HG03469 (cell line): ENCODE measurements around the gene APH1A.
"Not testable (repeated sequence)": the region's sequence is repeated elsewhere in the genome, so short reads cannot be mapped to it uniquely, and the experiment has no call there.

Experiments used
- ATAC-seq: cut with Tn5 transposase; IDR thresholded peaks from one replicate; pipeline ENCODE4 v1.9.1; 2021; ENCODE audit warnings: mild to moderate bottlenecking, moderate library complexity, moderate number of reproducible peaks; ENCODE audit not compliant: unreplicated experiment

APH1A gene

DNA sequence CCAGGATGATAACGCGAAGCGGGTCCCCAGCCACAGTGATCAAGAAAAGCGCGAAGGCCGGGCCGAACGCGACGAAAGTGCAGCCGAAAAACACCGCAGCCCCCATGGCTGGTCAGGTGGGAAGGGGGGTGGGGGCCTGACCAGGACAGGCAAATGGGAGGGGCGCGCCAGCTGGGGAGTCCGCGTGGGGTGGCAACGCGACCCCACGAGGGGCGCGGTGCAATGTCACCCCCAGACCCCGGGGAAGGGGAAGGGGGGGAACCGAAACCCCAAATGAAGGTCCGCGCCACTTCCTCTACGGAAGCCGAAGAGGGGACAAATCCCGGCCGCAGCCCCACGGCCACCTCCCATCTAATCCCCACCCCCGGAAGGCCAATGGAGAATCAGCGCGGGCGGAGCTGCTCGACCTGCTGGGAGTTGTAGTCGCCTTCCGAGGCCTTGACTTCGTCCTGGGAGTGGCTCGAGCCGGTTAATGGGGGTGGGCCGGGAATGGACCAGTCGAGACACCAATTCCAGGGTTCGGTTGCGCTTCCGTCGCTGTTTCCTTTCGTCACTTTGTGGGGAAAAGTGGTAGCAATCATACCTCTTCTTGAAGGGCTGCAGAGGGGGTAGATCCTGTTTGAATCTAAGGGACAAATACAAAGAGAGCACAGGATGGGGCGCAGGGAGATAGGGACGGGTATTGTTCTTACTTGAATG, at the start of gene APH1A:
Gene APH1A (minus strand): TSS at position 312 of the 699 bp plus-strand sequence. CDS start 206 bp downstream, at position 106.
- peak; percentile 53 for ATAC-seq

DNA sequence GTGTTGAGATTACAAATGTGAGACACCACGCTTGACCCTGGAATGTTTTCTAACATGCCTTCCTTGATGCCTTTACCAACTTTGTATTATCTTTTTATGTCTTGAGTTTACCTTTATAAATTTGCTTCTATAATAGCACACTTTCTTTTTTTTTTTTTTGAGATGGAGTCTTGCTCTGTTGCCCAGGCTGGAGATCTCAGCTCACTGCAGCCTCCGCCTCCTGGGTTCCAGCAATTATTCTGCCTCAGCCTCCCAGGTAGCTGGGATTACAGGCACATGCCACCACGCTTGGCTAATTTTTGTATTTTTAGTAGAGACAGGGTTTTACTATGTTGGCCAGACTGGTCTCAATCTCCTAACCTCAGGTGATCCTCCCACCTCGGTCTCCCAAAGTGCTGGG, 45.9 kb upstream of the APH1A start:
- ATAC-seq = not testable (repeated sequence)

DNA sequence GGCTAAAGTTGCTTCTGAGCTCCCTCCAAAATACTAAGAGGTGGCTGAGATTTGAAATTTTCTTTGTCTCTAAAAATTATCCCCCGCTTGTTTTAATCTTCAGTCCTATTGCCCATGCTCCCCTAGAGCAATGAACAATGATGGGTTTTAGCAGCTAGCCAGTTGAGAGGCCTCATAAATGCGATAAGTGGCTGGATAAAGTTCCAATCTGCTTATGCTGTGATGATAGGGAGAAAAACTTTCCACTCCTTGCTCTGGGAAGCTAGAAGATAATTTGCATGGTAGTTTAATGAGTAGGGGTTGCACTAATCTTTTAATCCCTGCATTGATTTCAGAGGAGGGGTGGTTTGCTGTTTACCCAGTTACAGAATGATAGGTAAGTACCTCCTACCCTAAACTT, 42.9 kb upstream of the APH1A start:
- no peak for ATAC-seq

DNA sequence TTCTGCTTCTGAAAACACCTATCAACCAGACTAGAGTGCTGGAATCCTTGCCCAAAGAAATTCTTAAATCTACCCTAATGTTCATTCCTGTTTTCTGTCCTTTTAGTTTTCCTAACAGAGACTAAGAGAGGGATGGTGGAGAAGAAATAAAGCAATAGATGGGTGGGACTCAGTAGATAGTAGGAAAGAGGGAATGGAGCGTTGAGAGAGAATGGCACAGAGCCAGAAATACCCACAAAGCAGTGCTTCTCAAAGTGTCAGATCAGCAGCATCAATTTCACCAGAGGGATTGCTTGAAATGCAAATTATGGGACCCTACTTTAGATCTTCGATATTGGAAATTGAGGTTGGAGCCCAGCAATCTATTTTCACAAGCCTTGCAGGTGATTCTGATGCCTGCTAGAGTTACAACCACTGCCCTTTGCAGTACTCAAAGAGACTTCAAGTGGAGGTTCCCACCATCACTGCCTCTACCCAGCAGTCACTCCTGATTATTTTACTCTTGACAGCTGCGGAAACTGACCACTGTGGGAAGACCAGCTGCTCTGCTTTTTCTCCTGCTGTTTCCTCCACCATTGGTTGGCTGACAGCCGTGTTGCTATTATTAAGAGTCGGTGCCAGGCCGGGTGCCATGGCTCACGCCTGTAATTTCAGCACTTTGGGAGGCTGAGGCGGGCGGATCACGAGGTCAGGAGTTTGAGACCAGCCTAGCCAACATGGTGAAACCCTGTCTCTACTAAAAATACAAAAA, 41.1 kb upstream of the APH1A start:
- no peak for ATAC-seq

DNA sequence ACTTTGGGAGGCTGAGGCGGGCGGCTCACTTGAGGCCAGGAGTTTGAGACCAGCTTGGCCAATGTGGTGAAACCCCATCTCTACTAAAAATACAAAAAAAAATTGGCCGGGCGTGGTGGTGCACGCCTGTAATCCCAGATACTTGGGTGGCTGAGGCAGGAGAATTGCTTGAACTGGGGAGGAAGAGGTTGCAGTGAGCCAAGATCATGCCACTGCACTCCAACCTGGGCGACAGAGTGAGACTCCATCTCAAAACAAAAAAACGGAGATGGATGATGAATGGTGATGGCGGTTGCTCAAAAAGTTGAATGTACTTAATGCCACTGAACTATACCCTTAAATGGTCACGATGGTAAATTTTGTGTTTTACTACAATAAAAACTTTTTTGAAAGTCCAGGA, 39.8 kb upstream of the APH1A start:
- ATAC-seq = not testable (repeated sequence)

DNA sequence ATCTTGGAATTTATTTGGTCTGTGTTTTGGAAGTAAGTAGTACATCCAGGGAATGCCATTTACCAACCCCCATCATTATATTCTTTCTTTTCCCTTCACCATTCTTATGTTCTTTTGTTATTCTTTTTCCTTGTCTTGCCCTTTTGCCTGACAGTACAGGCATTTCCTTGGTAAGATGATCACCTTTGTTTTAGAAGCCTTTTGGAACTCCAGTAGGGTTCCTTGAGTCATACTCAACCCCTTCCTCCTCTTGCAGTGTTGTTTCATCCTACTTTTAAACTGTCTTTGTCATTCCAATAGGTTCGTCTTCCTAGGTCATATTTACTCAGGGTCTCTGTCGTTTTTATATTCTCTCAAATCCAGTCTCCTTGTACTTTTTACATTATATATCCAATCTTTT, 34.1 kb upstream of the APH1A start:
- ATAC-seq = no peak

DNA sequence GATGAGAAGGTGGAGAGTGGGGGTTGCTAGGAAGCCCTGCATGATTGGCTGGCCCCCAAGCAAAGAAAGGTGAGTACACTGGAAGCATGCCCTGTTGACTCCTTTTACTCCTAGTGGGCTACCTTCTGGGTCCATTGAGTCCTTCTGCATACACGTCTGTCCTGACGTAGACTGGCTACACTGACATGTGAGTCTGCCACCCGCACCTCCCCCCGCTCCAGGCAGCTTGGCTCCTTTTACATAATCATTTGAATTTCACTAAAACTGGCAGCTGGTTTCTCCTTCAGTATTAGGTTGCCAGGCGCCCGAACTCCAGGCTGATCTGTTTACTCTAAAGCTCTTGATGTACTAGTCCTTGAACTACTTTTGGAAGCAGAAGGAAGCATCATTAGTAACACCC, 33.5 kb upstream of the APH1A start:
- ATAC-seq = no peak

DNA sequence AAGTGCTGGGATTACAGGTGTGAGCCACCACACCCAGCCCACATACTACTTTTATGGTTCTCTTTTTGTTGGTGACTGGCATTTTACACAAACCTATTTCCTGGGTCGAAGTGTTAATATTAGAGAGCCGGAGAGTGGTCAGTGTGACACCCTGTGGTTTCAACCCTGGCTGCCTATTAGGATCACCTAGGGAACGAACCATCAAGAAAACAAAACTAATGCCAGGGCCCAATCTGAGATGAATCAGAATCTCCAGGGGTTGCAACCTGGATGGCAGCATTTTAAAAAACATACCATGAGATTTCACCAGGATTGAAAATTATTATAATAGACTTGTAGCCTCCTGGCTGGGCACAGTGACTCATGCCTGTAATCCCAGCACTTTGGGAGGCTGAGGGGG, 30.9 kb upstream of the APH1A start:
- ATAC-seq = no peak

DNA sequence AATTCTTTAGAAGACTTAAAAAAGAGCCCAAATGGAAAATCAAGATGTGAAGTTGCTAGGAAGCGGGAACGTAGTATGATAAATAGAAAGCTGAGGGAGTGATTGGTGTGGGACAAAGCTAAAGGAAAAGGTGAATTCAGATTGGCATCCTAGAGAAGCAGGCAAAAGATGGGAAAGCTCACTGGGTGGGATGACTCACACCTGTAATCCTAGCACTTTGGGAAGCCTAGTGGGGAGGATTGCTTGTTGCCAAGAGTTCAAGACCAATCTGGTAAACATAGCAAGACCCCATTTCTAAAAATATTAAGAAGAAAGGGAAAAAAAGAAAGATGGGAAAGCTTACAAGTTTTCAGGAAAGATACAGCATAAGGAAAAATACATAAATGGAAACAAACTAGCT, 26.7 kb upstream of the APH1A start:
- ATAC-seq = no peak

DNA sequence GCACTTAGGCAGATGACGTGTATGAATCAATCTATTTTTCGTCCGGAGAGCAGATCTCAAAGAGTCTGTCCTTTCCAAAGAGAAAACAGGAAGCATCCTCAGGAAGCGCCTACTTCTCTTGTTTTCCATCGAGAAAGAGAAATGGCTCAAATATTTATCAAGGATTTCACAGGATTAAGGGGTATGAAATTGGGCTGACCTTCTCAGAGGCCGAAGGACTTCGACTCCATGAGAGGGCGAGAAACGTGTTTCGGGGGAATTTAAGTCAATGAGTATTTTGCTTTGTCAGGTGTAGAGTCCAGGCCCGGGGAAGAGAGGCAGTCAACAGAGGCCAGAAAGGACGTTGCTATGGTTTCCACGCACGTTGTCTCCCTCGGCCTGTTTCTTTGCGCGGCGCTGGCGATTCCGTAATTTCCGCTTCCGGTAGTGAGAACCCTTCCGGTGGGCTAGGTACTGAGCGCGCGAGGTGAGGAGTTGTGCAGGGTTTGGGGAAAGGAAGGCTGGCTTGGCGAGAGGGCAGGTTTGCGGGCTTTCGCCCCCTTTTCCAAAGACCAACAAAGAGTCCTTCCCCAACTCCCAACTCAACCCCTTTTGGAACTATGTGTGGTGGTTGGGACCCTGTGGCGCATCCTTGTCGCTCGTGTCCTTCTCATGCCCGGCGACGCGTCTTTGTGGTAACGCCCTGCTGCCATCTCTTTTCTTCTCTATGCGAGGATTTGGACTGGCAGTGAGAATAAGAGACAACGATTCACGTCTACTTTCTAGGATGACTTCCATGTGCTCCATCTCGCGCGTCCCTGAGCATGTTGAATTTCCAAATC, 24.8 kb upstream of the APH1A start, which contains the start of gene MRPS21:
Gene MRPS21 (plus strand): TSS at position 429 of the 821 bp plus-strand sequence. CDS start 506 bp downstream, outside the sequence.
- peak; percentile 79 for ATAC-seq

DNA sequence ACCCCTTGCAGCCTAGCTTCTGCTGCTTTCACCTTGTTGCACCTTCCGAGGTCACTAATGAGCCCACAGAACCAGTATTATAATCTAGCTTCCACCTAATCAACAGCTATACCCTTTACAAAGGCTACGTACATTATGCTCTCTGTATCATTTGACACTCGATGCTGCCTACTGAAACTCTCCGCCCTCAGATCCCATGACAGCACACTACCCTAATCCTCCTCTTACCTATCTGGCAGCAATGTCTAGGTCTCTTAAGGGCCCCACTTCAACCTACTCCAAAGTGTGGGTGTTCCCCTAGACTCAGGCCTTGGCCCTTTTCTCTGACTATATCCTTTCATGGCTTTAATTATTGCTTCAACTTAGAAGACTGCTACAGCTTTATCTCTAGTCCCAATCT, 20.0 kb upstream of the APH1A start:
- ATAC-seq = no peak

DNA sequence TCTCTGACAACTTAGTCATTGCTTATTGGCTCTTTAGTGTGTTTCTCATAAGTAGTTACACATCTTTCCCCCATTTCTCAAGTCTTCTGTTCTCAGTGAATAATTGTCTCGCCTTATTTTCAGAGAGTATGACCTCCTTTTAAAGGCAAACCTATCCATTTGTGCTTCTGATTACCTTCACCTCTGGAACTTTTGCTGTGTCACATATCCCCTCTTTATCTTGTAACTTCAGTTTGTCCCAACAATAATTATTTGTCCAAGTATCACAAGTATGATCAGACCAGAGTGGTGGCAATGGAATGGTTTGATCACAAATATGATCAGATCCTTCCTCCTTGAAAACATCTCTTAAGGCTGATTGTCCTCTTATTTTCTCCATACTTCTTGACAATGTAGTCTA, 19.6 kb upstream of the APH1A start:
- ATAC-seq = no peak

DNA sequence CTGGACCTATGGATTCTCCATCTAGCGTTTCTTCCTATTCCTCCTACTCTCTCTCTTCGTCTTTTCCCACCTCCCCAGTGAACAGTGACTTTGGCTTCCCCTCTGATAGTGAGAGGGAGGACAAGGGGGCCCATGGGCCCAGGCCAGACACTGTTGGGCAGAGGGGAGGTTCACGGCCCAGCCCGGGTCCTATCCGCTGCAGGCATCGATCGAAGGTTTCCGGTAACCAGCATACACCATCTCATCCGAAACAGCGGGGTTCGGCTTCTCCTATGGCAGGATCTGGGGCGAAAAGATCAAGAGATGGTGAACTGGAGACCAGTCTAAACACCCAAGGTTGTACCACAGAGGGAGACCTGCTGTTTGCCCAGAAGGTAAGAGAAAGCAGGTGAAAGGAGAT, 14.4 kb upstream of the APH1A start:
- no peak for ATAC-seq

DNA sequence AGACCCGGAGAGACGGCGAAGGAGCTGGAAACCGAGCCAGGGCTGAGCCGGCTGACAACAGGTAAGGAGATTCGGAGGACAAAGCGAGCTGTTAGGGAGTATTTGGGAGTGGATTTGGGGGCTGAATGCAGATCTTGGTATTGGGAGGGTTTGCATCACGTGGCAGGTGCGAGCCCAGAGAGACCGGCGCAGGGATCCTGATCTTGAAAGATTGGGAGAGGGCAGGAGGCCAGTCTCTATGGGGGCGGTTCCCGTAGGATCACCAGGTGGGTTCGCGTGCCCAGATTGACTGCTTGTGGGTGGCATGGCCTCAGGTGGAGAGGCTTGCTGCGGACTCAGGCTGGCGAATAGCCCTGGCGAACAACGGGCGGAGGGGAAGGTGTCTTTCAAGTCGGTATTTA, 13.7 kb upstream of the APH1A start:
- no peak for ATAC-seq

DNA sequence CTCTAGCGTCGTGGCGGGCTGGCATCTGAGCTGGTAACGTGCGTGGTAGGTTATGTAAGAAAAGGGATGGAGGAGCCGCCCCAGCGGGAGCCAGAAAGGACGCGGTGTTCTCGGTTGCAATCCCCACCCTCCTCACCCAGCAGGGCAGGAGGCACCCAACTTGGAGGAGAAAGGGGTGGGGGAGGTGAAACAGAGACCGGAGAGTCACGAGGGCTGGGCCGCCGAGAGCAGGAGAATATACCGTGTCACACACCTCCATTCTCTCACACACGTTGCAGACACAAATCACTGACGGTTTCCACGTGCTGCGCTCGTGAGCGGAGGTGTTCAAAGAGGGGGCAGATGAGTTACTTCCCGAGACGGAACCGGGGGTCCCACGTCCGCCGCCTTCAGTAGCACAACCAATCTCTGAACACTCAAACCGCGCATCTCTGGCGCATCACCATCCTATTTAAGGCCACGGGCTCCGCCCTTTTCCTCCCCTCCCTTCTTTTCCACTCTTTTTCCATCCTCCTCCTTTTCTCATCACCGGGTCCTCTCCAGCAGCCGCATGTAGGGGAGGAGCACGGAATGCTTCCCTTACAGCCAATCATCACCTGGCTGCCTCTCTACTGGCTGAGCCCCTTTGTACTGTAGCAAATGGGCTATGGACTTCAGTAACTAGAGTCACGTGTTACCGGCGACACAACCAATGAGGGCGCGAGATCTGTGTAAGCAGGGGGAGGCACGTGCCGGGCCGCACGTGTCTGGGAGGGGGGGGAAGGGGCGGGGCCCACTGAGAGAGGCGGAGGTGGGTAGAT, 13.1 kb upstream of the APH1A start, which contains the start of gene CIART:
Gene CIART (plus strand): TSS at position 797 of the 800 bp plus-strand sequence. CDS start 714 bp downstream, outside the sequence.
- no peak for ATAC-seq

DNA sequence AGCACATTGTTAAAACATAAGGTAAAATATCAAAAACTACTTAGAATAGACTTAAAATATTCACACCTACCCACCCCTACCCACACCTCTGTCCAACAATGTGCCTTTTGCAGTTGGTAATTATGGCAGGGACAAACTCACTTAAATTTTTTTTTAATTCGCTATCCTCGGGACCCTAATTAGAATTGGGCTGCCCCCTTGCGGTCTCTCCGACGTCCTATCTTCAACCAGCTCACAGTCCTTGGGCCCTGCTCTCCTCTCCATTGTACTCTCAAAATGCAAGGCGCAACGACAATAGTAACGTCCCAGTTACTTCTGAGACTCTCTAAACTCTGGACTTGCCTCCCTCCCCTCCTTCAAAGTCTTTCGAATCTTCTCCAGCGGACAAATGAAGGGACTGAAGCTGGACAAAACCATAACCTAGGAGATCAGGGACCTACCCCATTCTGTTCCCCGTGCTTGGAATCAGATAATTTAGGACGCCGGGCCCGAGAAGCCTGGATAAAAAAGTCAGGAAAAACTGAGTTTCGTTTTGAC, 12.5 kb upstream of the APH1A start:
- no peak for ATAC-seq

DNA sequence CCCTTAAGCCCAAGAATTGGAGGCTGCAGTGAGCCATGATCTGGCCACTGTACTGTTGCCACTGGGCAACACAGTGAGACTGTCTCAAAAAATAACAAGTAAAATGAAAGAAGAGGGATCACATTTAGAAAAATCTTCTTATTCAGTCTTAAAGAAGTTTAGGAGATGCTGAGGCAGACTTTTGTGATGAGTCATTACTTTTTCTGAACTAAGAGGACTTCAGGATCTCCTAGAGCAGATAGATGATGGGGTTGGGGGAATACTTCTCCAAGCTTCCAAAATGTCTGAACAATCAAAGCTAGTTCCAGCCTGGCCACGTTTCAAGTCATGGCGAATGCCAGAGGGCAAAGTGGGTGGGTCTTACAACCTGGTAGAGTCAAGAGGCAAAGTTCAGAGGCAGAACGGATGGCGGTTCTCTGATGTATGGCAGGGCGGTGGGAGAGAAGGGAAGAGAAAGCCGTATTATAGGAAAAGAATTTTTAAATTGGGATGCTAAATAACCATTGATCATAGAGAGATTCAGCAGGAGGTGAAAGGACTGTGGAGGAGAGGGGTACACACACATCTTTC, 11.4 kb upstream of the APH1A start:
- no peak for ATAC-seq

DNA sequence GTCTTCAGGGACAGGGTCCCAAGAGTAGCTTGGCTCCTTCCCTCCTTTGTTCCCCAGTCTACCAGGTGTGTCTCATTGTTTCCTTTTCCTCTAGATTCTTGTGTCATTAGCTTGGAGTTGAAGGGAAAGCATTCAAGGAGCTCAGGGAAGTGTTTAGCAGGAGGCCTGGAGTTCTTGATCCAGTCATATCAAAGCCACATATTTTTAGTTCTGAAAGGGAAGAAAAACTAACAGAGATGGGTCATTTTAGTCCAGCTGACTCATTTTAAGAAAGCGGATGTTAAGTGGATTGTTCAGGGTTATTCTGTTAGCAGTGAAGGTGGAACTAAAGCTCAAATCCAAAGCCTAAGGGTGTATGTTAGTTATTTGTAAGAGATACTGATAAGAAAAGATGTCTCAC, 4.5 kb upstream of the APH1A start:
- ATAC-seq = no peak

DNA sequence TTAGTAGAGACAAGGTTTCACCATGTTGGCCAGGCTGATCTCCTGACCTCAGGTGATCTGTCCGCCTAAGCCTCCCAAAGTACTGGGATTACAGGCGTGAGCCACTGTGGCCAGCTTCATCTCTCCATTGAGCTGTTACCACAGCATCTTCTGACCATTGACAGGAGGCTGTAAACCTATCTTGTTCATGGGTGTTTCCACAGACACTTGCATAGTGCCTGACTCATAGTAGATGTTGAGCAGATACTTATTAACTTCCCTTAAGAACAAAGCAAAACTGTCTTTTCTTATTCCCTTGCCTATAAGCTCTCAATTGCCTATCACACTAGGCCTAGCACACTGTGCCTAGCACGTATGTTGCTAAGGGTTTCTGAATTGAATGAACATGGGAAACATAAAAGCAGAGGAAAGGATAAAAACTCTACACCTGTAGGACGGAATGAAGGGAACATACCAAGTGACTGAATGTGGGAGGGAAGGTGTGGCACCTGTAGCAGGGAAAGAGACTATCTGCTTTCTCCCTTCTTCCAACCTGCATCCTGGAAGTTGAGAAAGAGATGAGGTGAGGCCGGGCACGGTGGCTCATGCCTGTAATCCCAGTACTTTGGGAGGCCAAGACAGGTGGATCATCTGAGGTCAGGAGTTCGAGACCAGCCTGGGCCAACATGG, 2.6 kb upstream of the APH1A start:
- ATAC-seq = no peak
